GM23248 (cell line): ENCODE data around the gene GJA1.

Experiments
- EZH2 ChIP-seq: fragments of 200-600 bp; sonication (generic); IDR thresholded peaks from 2 replicates; pipeline ENCODE4 v1.6.1; 2018; ENCODE audit warnings: antibody characterized with exemption, mild to moderate bottlenecking; ENCODE audit not compliant: insufficient read depth, poor library complexity, severe bottlenecking
- EZH2phosphoT487 ChIP-seq: fragments of 200-600 bp; sonication (generic); IDR thresholded peaks from 2 replicates; pipeline ENCODE4 v1.6.1; 2018; ENCODE audit warnings: antibody characterized with exemption, moderate library complexity, mild to moderate bottlenecking, low read depth; ENCODE audit not compliant: insufficient read depth

GRCh38 chr6:121480099-121480713, 44.8 kb downstream of the GJA1 start:
- no peak for TF ChIP-seq EZH2phosphoT487
- TF ChIP-seq EZH2: no peak
